GM18498 (cell line): ENCODE measurements around the gene CFAP99.
"Not testable (repeated sequence)": the region's sequence is repeated elsewhere in the genome, so short reads cannot be mapped to it uniquely, and the experiment has no call there.

Source experiments
- ATAC-seq: cut with Tn5 transposase; IDR thresholded peaks from one replicate; pipeline ENCODE4 v1.9.1; 2021; ENCODE audit warnings: mild to moderate bottlenecking, moderate library complexity; ENCODE audit not compliant: unreplicated experiment

The CFAP99 gene

GRCh38 chr4:2465032-2465431, 46.3 kb downstream of the CFAP99 start:
- ATAC-seq = no peak

DNA sequence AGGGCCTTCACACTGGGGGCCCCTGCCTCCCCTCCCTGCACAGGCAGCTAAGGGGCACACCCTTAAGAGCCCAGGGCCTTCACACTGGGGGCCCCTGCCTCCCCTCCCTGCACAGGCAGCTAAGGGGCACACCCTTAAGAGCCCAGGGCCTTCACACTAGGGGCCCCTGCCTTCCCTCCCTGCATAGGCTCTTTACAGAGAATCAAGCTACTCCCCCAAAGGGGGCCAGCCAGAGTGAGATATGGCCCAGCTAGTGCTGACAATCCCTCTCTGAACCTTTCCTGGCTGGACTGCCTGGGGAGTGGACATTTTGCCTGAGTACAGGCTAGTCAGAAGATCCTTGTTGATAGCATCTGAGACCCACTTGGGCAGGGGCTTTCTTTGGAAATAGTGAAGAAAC, 46.8 kb downstream of the CFAP99 start:
- ATAC-seq = not testable (repeated sequence)

DNA sequence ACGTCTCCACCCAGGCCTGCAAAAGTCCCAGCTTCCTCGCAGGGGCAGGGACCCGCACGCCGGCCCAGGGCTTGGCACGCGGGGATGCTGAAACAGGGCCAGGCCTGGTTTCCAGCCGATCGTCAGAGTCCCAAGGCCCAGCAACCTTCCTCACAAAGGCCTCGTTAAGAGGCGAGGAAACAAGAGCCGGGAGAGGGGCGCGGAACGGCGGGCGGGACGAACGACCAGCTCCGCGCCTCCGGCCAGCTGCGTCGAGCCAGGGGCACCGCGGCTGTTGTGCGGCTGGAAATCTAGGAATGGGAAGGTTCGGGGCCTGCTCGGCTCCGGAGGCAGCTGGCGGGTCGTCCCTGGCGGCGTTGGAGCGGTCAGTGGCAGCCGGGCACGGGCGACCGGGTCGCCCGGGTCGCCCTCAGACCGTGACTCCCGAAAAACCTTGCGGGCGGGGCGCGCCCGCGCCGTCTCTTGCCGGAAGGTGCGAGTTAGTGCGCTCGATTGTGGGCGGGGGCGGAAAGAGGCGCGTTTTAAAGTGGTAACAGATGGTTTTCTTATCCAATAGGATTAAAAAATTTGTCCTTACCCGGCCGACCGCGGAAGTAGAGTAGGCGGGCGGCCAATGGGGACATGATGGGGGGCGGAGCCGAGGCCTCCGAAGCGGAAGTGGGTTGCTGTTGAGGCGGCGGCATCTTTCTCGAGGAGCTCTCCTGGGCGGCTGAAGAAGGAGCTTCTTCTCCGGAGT, 49.9 kb downstream of the CFAP99 start, which contains the start of gene RNF4:
Gene RNF4 (plus strand): TSS at position 651 of the 736 bp plus-strand sequence. CDS start 21,388 bp downstream, outside the sequence.
- peak; percentile 80 for ATAC-seq

- ATAC-seq = peak; percentile 53
Observed at GRCh38 chr4:2469192-2469984, 50.6 kb downstream of the CFAP99 start.

- ATAC-seq = no peak
Observed at GRCh38 chr4:2470791-2471190, 52.0 kb downstream of the CFAP99 start.

GRCh38 chr4:2472187-2472586, 53.4 kb downstream of the CFAP99 start:
- ATAC-seq = no peak

GRCh38 chr4:2478229-2478628, 59.5 kb downstream of the CFAP99 start:
- ATAC-seq = no peak

DNA sequence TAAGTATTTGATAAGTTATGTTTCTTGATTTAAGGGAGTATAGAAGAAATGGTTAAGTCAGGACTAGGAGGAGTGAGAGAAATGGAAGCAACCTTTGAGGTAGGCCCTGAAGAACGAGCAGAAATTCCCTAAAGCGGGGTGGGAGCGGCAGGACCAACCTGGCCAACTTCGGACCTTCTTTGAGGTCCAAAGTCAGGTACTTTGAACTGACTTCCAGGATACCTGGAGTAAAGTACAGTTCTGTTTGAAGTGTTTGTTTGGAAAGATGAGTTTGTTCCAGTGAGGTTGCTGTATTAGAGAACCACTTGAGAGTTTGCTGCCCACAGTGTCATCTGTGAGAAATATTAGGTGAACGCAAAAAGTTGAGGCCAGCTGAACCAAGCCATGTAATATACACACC, 61.9 kb downstream of the CFAP99 start:
- ATAC-seq = no peak

DNA sequence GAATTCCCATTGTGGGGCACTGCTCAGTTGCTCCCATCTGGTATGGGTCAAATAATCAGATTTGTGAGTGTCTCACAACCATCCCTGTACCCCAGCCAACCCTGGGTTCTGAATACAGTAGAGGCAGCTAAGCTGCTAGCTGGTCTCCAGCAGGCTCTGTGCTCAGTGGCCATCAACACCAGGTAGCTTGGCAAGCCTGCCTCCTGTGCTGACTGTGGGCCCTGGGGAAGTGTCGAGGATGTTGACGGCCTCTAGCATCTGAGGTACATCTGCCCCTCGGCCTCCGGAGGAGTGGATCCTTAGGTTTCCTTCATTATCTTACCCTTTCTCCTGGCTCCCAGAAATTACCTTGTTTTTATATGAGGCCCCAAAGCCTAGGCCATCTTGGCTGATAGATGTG, 63.4 kb downstream of the CFAP99 start:
- ATAC-seq = no peak

DNA sequence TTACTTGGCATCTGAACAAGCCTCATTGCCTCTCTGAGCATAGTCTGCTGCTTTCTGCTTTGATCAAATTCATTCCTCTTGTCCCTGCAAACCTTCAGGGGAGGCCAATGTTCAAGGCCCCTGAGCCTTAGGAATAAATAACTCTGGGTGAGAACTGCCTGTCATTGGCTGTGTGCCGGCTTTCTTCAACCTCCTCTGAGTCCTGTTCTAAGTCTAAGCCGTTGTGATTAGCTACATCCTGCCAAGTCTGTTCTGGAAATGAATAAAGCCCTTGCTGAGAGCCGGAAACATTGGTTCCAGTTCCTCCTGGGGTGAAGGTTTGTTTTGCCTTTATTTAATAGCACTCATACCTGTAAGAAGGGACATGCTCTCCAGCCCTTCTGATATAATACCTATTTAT, 63.9 kb downstream of the CFAP99 start:
- peak; percentile 48 for ATAC-seq

GRCh38 chr4:2483237-2483636, 64.5 kb downstream of the CFAP99 start:
- ATAC-seq = no peak

DNA sequence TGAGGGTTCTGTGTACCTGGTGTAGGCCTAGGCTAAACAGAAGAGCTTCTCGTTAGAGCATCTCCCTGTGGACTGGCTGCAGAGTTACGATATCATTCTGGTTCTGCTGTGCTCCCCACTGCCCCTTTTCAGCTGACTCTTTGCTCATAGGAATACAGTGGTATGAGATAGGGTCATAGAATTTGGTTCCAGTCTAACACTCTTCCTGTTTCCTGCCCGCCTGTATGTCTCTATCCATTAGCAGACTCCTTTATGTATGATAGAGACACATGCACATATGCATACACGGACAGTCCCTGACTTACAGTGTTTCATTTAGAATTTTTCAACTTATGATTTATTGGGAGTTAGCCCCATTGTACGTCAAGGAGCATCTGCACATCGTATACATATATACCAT, 65.4 kb downstream of the CFAP99 start:
- ATAC-seq = no peak

DNA sequence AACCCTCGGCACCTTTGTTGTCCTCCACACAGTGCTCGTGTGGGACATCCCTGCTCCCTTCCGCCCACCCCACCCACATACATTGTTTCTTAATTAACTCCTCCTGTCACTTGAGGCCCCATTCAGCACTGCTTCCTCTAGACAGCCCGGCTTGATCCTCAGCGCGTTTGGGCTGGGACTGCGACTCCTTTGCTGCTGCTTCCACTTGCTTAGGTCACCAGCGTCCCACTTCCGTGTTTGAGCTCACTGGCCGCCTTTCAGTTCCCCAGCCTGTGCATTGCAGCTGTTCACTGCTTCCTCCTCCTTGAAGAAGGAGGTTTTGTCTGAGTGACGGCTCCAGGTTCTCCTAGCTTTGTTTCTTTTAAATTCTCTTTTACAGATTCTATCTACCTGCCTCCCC, 66.2 kb downstream of the CFAP99 start:
- ATAC-seq = peak; percentile 70

- ATAC-seq = no peak
Observed at GRCh38 chr4:2485956-2486355, 67.2 kb downstream of the CFAP99 start.

DNA sequence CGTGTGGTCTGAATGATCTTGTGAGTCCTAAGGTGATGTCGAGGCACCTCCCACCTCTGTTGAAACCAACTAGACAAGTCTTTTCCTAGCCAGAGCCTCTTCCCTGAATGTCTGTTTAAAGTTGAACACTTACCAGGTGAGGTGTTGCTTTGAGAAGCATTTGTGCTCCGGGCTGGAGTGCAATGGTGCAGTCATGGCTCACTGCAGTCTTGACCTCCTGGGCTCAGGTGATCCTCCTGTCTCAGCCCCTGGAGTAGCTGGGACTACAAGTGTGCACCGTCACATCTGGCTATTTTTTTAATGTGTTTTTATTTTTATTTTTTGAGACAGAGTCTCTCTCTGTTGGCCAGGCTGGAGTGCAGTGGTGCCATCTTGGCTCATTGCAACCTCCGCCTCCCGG, 68.2 kb downstream of the CFAP99 start:
- no peak for ATAC-seq

DNA sequence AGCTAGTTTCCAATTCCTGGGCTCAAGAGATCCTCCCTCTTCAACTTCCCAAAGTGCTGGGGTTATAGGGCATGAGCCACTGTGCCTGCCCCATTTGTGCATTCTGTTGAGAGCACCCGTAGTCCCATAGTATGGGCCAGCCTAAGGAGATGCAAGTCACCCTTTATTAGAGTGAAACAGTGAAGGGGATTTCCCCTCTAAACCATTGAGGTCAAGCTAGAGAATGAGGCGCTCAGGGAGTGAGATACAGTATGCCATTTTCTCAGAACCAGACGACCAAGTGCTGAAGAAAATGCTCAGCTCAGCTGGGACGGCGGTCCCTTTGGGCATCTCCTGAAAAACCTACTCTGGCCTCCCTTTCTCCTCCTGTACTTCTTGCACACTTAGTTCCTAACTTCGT, 68.9 kb downstream of the CFAP99 start:
- ATAC-seq = peak; percentile 55

DNA sequence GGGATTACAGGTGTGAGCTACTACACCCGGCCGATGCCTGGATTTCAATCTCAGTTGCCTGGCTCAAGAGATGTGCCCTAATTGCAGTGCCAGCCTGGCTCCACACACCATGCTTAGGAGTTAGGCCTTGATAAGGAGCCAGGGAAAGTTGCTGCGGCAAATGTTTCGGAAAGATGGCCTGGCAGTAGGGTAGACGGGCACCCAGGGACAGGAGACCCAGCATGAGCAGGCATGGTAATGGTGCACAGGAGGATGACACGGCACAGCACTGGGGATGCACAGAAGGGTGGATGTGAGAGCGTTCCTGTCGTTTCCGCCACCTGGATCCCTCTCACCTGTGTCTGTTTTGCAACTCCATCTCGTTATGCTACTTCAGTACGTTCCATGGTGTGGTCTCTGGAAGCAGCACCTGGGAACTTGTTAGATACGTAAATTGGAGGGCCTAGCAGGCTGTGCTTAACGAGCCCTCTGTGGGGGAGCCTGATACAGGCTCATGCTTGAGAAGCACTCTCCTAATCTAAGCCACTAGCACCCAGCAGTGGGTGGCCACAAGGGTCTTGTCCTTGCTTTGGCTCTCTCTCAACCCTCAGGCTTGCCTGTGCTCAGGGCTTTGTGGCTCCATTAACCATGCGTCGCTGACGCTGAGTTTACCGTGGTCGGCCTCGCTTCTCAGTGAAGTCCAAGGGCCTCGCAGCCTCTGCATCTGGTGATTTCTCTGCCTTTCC, 70.5 kb downstream of the CFAP99 start:
- no peak for ATAC-seq

DNA sequence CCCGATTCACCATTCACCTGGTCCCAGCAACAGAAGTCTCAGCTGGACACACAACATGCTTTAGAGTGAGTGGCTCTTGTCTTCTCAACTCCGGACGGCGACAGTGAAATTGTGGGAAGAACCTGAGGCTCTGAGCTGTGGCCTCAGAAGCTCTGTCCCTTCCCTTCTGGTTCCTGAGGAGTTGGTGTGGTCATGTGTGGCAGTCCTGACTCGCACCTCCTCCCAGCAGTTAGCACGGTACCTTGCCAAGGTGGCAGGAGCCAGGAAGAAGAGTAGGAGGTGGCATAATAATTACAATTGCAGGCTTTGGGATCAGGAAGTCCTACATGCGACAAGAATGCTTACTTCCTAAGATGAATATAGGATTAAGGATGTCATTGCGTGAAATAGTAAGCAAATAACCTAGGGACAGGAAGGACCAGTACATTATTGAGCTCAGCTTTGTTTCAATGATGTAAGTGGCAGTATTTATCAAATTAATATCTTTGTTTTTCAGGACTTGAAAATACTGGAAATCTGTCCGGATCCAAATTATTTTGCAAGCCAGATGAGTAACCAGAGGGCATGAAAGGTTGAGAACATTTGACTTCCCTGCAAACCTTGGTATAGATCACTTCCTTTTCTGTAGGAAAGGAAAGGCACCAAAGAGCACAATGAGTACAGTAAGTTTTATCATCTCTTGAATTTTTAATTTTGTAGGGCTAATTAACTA, 71.2 kb downstream of the CFAP99 start:
- ATAC-seq = no peak

DNA sequence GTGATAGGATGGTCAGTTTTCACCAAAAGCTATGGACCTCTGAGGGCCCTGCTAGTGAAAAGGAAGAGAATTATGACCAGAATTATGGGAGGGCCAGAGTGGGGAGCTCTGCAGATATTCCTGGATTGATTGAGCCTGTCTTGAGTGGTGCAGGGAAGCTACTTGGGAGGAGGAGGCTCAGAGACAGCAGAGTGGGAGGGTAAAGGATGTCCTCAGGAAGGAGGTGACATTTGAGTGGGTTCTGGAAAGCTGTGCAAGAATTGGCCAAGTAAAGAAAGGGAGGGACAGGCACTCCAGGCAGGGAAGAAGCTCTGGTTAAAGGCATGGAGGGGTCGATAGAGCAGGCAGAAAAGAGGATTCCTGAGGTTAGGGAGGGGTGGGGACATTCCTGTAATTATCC, 74.2 kb downstream of the CFAP99 start:
- ATAC-seq = no peak

- ATAC-seq = no peak
Observed at GRCh38 chr4:2494992-2495391, 76.2 kb downstream of the CFAP99 start.

DNA sequence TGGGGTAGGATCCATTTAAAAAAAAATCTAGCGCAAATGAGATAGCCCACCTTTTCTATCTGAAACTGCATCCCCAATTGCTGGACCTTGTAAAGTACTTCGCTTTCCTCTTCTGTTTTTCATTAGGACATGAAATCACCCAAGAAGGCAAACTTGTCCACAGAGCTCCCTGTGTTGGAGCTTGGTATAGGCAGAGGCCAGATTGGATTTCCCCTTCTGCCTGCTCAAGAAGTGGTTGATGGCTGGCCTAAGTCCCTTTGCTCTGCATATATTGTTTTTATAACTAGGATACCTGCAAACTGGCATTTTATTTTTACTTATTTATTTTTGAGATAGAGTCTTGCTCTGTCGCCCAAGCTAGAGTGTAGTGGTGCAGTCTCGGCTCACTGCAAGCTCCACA, 78.6 kb downstream of the CFAP99 start:
- peak; percentile 25 for ATAC-seq
